Activated T-helper 2 cell treated with anti-CD3 and anti-CD28 coated beads, Interferon-gamma antibody, Interleukin-2, Interleukin-4, amounts not matched to agents 10 μg/mL and 5 μg/mL and 100 μg/mL, durations not matched to agents 14 hours and 24 hours and 36 hours (primary cell): ENCODE data around the gene ARHGAP23. TPM values are rescaled to one million over a fixed set of nuclear protein-coding genes. Genes with fewer than 3 reads are reported as not detected.
"Not testable (repeated sequence)": the region's sequence is repeated elsewhere in the genome, so short reads cannot be mapped to it uniquely, and the experiment has no call there.

Experiments
- DNase-seq: peaks from one replicate; pipeline ENCODE4 v3.0.0; 2021; ENCODE audit warnings: low spot score
- H3K27ac Mint-ChIP-seq: one replicate; pipeline ENCODE4 v1.8.0; 2021; ENCODE audit warnings: mixed read lengths
- H3K27me3 Mint-ChIP-seq: one replicate; pipeline ENCODE4 v1.8.0; 2021; ENCODE audit warnings: low read depth, mixed read lengths
- H3K36me3 Mint-ChIP-seq: one replicate; pipeline ENCODE4 v1.8.0; 2021; ENCODE audit warnings: low read depth, mixed read lengths
- H3K4me1 Mint-ChIP-seq: one replicate; pipeline ENCODE4 v1.8.0; 2021; ENCODE audit warnings: low read depth, mixed read lengths
- H3K4me3 Mint-ChIP-seq: one replicate; pipeline ENCODE4 v1.8.0; 2021; ENCODE audit warnings: low read depth, mild to moderate bottlenecking, moderate library complexity, mixed read lengths
- H3K9me3 Mint-ChIP-seq: one replicate; pipeline ENCODE4 v1.8.0; 2021; ENCODE audit warnings: mixed read lengths
- intact Hi-C: fragments of 100-400 bp; cut with micrococcal nuclease; formaldehyde crosslinking; loops from one replicate; pipeline ENCODE4 v1.15.1; 2023
- total RNA-seq: library from RNA; stranded (reverse); gene quantifications from 2 replicates; pipeline ENCODE4 v1.2.3, GENCODE V29; 2022

The ARHGAP23 gene
- total RNA-seq, 1 donor from 2014 or later = 1.2 TPM

DNA sequence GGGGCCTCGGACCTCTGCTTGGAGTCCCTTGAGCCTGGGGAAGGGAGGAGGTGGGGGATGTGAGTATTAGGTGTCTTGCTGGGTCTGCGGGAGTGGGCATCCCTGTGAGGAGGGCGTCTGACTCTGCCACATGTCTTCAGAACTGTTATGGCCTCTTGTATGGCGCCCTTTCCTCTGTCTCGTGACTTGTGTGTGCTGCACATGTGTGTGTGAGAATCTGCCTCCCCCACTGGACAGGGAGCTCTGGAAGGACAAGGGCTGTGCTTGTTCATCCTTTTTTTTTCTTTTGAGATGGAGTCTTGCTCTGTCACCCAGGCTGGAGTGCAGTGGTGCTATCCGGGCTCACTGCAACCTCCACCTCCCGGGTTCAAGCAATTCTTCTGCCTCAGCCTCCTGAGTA lies 33.4 kb downstream of the ARHGAP23 start:
- Mint-ChIP-seq H3K4me1 (no peaks in the 10 kb centered on the region), H3K4me3 (no peak overlapping the region), H3K27ac (no peak overlapping the region), H3K9me3 (no peaks in the 10 kb centered on the region), H3K36me3 (no peaks in the 10 kb centered on the region), H3K27me3 (peaks cover 4% of the 10 kb centered on the region)
- intact Hi-C loops = no loop called here
- no peak for DNase-seq

DNA sequence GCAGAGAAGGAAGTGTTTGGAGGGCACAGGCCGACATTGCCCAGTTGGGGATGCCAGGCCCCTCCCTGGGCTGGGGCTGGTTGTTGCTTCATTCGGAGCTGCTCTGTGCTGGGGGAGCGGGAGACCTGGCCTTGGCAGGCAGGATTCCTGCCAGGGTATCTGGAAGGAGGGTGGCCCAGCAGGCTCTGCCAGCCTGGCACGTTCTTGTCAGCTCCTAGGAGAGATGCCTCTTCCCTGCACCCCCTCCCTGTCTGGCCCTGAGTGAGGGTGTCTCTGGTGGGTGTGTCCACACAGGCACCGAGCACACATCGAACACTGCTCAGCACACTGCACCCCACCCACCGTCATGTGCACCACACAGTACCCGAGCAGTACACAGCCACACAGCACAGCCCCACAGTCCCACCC lies 35.2 kb downstream of the ARHGAP23 start:
- no peak overlapping the region for H3K27ac Mint-ChIP-seq
- H3K4me1 Mint-ChIP-seq = no peaks in the 10 kb centered on the region
- intact Hi-C loops = no loop called here
- no peak for DNase-seq
- H3K4me3 Mint-ChIP-seq = no peak overlapping the region
- no peaks in the 10 kb centered on the region for H3K9me3 Mint-ChIP-seq
- no peaks in the 10 kb centered on the region for H3K36me3 Mint-ChIP-seq
- H3K27me3 Mint-ChIP-seq = no peaks in the 10 kb centered on the region

DNA sequence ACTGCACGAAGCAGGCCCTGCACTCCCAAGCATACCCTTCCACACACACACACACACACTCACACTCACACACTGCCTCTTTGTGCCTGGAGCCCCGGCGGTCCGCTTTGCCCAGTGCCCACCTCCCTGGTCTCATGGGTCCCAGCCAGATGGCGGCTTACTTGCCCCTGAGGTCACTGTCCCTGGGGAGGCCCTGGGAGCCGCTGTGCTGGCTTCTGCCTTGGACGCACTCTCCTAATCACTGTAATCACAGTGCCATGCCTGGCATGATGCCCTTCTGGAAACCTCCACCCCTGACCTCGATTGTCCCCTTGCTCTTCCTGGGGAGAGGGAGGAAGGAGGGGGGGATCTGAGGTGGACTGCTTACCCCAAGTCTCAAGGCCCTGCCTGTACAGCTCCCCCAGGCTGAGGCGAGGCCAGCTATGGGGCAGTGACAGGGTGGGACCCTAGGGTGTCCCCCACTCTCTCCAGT lies 36.0 kb downstream of the ARHGAP23 start:
- H3K27ac Mint-ChIP-seq = no peak overlapping the region

DNA sequence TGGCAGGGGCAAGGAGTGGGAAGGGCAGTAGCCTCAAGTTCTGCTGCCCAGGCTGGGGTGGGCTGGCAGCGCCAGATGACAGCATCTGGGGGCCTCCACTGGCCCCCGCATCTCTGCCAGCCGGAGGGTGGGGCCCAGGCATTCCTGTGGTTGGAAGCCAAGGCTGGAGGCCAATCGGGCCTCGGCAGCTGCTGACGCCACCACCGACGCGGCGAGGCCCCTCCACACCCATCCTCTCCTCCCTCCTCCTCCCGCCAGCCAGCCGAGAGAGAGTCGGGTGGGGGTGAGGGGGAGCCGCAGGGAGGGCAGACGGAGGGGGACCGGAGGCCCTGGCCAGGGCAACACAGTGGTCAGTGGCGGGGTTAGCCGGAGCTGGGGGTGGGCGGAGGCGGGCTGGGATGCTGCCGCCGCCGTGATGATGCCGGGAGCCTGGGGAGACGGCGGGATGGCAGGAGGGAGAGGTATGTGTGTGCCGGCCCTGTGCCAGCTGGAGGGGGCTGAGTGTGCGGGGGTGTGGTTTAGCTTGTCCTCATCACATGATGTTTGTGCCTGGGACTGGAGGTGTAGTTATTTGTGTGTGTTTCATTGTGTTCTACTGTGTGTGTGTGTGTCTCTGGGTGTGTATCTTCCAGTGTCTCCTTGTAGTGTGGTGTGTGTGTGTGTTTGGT lies 36.6 kb downstream of the ARHGAP23 start:
- no peak overlapping the region for H3K27ac Mint-ChIP-seq

More for the DNA sequence above, 36.0 kb downstream of the ARHGAP23 start:
- Mint-ChIP-seq H3K4me1 (no peaks in the 10 kb centered on the region), H3K4me3 (no peak overlapping the region), H3K27me3 (no peaks in the 10 kb centered on the region), H3K36me3 (no peaks in the 10 kb centered on the region), H3K9me3 (no peaks in the 10 kb centered on the region)
- DNase-seq = no peak
- intact Hi-C loops = no loop called here

DNA sequence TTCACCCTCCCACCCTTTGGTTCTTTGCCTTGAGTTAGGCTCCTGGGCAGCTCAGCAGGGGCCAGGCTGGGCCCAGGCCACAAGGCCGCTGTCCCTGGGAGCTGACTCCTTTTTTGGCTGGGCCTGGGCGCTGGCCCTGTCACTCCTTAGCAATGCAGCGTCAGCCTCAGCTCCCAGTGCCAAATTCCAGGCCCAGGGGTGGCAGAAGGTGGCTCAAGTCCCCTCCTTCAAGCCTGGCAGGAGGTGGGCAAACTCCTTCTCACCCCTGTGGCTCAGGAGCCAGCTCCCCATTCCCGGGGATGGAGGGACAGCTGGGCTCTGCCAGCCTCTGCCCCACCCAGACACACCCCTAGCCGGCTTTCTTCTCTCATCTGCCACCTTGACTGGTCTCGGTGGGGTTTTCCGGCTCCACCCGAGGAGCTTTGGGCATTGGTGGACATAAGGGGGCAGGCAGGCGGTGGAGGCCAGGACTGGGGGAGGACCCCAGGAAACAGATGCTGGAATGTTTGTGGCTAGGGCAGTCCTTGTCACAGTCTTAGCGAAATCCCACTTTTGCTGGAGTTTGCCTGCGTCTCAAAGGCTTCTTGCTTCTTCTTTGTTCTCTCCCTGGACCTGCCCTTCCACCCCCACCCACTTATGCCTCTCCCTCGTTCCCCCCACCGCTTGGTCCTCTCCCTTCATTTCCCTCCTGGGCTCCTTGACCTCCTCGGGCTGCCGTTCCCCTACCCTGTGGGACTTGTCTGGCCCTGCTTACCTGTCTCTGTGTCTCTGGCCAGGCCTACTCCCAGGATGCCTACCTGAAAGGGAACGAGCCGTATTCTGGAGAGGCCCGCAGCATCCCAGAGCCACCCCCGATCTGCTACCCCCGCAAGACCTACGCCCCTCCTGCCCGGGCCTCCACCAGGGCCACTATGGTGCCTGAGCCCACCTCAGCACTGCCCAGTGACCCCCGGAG lies 37.4 kb downstream of the ARHGAP23 start:
- no peaks in the 10 kb centered on the region for H3K36me3 Mint-ChIP-seq
- no peak for DNase-seq
- intact Hi-C loops = no loop called here
- H3K4me1 Mint-ChIP-seq = no peaks in the 10 kb centered on the region
- H3K9me3 Mint-ChIP-seq = no peaks in the 10 kb centered on the region
- H3K27me3 Mint-ChIP-seq = peaks cover 2% of the 10 kb centered on the region
- H3K4me3 Mint-ChIP-seq = no peak overlapping the region
- H3K27ac Mint-ChIP-seq = no peak overlapping the region

More for the DNA sequence above, 36.6 kb downstream of the ARHGAP23 start:
- Mint-ChIP-seq H3K36me3 (no peaks in the 10 kb centered on the region), H3K4me1 (no peaks in the 10 kb centered on the region), H3K9me3 (no peaks in the 10 kb centered on the region), H3K27me3 (no peaks in the 10 kb centered on the region), H3K4me3 (no peak overlapping the region)
- DNase-seq = no peak
- intact Hi-C loops = no loop called here

DNA sequence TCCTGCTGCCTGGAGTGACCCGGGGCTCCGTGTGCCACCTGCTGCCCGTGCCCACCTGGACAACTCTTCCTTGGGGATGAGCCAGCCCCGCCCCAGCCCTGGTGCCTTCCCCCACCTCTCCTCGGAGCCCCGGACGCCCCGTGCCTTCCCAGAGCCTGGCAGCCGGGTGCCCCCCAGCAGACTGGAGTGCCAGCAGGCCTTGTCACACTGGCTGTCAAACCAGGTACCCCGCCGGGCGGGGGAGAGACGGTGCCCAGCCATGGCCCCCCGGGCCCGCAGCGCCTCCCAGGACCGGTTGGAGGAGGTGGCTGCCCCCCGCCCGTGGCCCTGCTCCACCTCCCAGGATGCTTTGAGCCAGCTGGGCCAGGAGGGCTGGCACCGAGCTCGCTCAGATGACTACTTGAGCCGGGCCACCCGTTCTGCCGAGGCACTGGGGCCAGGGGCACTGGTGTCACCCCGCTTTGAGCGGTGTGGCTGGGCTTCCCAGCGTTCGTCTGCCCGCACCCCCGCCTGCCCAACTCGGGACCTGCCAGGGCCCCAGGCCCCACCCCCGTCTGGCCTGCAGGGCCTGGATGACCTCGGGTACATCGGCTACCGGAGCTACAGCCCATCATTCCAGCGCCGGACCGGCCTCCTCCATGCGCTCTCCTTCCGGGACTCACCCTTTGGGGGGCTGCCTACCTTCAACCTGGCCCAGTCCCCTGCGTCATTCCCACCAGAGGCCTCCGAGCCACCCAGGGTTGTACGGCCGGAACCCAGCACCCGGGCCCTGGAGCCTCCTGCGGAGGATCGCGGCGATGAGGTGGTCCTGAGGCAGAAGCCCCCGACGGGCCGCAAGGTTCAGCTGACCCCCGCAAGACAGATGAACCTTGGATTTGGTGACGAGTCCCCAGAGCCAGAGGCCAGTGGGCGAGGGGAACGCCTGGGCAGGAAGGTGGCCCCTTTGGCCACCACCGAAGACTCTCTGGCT lies 38.4 kb downstream of the ARHGAP23 start:
- H3K27ac Mint-ChIP-seq = no peak overlapping the region
- no peak for DNase-seq
- H3K9me3 Mint-ChIP-seq = no peaks in the 10 kb centered on the region
- H3K27me3 Mint-ChIP-seq = peaks cover 2% of the 10 kb centered on the region
- H3K4me1 Mint-ChIP-seq = no peaks in the 10 kb centered on the region
- H3K36me3 Mint-ChIP-seq = no peaks in the 10 kb centered on the region
- intact Hi-C loops = no loop called here
- H3K4me3 Mint-ChIP-seq = no peak overlapping the region

DNA sequence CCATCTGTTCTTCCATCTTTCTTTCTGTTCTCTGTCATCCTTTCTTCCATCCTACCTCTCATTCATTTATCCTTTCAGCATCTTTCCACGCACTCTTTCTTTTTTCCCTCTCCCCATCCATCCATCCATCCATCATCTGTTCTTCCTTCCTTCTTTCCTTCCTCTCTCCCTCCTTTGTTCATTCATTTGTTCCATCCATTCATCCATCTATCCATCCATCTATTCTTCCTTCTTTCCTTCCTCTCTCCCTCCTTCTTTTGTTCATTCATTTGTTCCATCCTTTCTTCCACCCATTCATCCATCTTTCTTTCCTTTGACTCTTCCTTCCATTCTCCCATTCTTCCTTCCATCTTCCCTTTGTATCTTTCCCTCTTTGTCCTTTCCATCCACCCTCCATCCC lies 39.2 kb downstream of the ARHGAP23 start:
- no peak for DNase-seq

DNA sequence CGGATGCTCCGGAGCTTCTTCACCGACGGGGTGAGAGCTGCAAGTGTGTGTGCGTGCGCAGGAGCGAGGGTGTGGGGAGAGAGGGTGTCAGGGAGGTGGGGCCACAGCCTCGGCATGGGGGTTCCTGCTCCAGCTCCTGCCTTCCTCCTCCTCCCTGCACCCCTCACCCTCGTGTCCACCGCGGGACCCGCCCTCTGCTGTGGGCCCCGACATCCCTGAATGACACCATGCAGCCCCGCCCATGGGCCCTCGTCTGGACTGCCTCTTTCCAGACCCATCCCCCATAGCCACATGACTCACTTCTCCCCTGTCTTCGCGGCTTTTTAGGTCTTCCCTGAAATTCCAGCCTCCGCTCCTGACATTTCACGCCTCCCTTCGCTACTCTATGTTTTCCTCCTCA lies 41.6 kb downstream of the ARHGAP23 start:
- no peak overlapping the region for H3K4me3 Mint-ChIP-seq
- no peak overlapping the region for H3K27ac Mint-ChIP-seq
- DNase-seq = no peak
- H3K27me3 Mint-ChIP-seq = peaks cover 2% of the 10 kb centered on the region
- no peaks in the 10 kb centered on the region for H3K9me3 Mint-ChIP-seq
- intact Hi-C loops = no loop called here
- H3K36me3 Mint-ChIP-seq = no peaks in the 10 kb centered on the region
- no peaks in the 10 kb centered on the region for H3K4me1 Mint-ChIP-seq

More for the DNA sequence above, 39.2 kb downstream of the ARHGAP23 start:
- H3K4me3 Mint-ChIP-seq = no peak overlapping the region
- no peak overlapping the region for H3K27ac Mint-ChIP-seq
- H3K4me1 Mint-ChIP-seq = no peaks in the 10 kb centered on the region
- H3K9me3 Mint-ChIP-seq = no peaks in the 10 kb centered on the region
- H3K36me3 Mint-ChIP-seq = no peaks in the 10 kb centered on the region
- intact Hi-C loops = no loop called here
- H3K27me3 Mint-ChIP-seq = peaks cover 2% of the 10 kb centered on the region

DNA sequence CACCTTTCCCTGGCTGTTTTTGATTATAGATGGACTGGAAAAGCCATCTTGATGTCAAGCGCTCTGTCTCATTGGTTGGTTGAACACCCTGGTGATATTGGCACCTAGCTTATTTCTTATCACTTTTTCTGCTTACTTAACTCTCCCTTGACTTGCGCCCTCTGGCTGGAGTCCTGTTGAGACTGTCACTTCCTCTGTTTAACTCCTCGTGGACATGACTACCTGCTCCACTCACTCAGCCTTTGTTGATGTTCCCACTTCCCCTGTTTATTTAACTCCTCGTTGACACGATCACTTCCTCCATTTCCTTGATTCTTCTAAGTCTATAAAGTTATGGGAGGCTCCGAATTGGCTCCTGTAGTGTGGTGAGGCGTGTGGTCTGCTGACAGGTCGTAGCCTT lies 43.0 kb downstream of the ARHGAP23 start:
- H3K36me3 Mint-ChIP-seq, intact Hi-C loops, DNase-seq, H3K4me1 Mint-ChIP-seq, H3K4me3 Mint-ChIP-seq, H3K27ac Mint-ChIP-seq, H3K9me3 Mint-ChIP-seq, H3K27me3 Mint-ChIP-seq: not testable (repeated sequence)

DNA sequence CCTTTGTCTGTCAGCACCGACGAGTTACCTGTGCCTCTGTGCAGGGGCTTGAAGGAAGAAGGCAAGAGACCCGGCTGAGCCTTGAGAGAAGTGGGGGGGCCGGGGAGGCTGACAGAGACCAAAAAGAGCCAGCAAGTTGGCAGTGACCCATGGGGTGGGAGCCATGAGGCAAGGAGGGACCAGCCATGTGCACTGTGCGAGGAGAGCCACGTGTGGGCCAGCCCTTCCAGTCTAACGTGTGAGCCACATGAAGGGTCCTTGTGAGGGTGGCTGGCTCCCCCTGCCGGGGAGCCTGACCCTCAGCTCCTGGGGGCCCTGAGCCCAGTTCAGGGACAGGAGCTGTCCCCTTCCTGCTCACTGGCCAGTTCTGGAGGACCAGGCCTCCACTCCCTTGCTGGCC lies 46.4 kb downstream of the ARHGAP23 start:
- H3K4me3 Mint-ChIP-seq, H3K9me3 Mint-ChIP-seq, H3K36me3 Mint-ChIP-seq, intact Hi-C loops, H3K4me1 Mint-ChIP-seq, H3K27me3 Mint-ChIP-seq, DNase-seq, H3K27ac Mint-ChIP-seq: not testable (repeated sequence)

DNA sequence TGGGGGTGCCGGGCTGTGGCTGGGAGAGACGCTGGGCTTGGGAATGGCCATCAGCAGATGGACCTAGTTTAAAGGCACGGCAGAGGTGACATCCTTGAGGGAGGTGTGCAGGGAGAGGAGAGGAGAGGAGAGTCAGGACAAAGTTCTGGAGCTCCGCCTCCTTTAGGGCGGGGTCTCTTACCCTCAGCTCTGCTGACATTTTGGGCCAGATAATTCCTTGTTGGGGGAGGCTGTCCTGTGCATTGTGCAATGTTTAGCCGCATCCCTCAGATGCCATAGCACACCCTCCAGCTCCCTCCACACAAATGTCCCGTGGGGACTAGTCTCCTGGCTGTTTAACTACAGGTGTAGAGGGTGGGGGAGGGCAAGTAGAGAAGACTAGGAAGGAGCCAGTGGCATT lies 48.3 kb downstream of the ARHGAP23 start:
- intact Hi-C loops = no loop called here
- no peak overlapping the region for H3K27ac Mint-ChIP-seq

DNA sequence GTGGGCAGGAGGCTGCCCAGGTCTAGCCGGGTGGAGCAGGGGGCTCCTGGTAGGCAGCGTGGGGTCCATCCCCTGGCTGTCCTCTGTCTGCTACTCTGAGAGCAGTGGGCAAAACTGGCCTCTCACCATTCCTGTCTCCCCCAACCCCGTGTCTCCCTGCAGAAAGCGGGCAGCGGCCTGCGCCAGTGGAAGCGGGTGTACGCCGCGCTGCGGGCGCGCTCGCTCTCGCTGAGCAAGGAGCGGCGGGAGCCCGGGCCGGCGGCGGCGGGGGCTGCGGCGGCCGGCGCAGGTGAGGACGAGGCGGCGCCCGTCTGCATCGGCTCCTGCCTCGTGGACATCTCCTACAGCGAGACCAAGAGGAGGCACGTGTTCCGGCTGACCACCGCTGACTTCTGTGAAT lies 49.2 kb downstream of the ARHGAP23 start:
- H3K27ac Mint-ChIP-seq, H3K36me3 Mint-ChIP-seq, H3K27me3 Mint-ChIP-seq, DNase-seq, H3K9me3 Mint-ChIP-seq, H3K4me3 Mint-ChIP-seq, intact Hi-C loops, H3K4me1 Mint-ChIP-seq: not testable (repeated sequence)

More for the DNA sequence above, 48.3 kb downstream of the ARHGAP23 start:
- DNase-seq = no peak
- no peak overlapping the region for H3K4me3 Mint-ChIP-seq
- H3K9me3 Mint-ChIP-seq = no peaks in the 10 kb centered on the region
- H3K36me3 Mint-ChIP-seq = no peaks in the 10 kb centered on the region
- no peaks in the 10 kb centered on the region for H3K27me3 Mint-ChIP-seq
- no peaks in the 10 kb centered on the region for H3K4me1 Mint-ChIP-seq
